Parathyroid adenoma (tissue), 2 donors: ENCODE data around the gene LGALS7B.
A peak's percentile ranks its signal among the peaks of the same experiment; 100 is the strongest.
"Not testable (repeated sequence)": the region's sequence is repeated elsewhere in the genome, so short reads cannot be mapped to it uniquely, and the experiment has no call there.

Source experiments
- H2AFZ ChIP-seq: fragments of 300-600 bp; sonication (generic); one replicate; pipeline ENCODE4 v1.7.0; 2017; ENCODE audit warnings: antibody characterized with exemption, mild to moderate bottlenecking
- H3K27ac ChIP-seq: fragments of 300-600 bp; sonication (generic); one replicate; pipeline ENCODE4 v1.7.0; 2017
- H3K27me3 ChIP-seq: fragments of 300-600 bp; sonication (generic); one replicate; pipeline ENCODE4 v1.7.0; 2017; ENCODE audit warnings: low read length; ENCODE audit not compliant: control insufficient read depth, insufficient read depth
- H3K36me3 ChIP-seq: fragments of 300-600 bp; sonication (generic); one replicate; pipeline ENCODE4 v1.7.0; 2017; ENCODE audit warnings: low read length; ENCODE audit not compliant: control insufficient read depth, insufficient read depth
- H3K4me1 ChIP-seq: fragments of 300-600 bp; sonication (generic); one replicate; pipeline ENCODE4 v1.7.0; 2017; ENCODE audit warnings: control low read depth
- H3K4me2 ChIP-seq: fragments of 300-600 bp; sonication (generic); one replicate; pipeline ENCODE4 v1.7.0; 2017; ENCODE audit warnings: low read length
- H3K4me3 ChIP-seq: fragments of 300-600 bp; sonication (generic); one replicate; pipeline ENCODE4 v1.7.0; 2017; ENCODE audit warnings: low read depth, low read length
- H3K79me2 ChIP-seq: fragments of 300-600 bp; sonication (generic); one replicate; pipeline ENCODE4 v1.7.0; 2017; ENCODE audit warnings: control low read depth
- H3K9ac ChIP-seq: fragments of 300-600 bp; sonication (generic); one replicate; pipeline ENCODE4 v1.7.0; 2017; ENCODE audit warnings: mild to moderate bottlenecking
- H3K9me3 ChIP-seq: fragments of 300-600 bp; sonication (generic); one replicate; pipeline ENCODE4 v1.7.0; 2017; ENCODE audit warnings: low read length; ENCODE audit not compliant: control insufficient read depth
- CTCF ChIP-seq: fragments of 300-600 bp; sonication (generic); IDR thresholded peaks from one replicate; pipeline ENCODE4 v1.7.0; 2017; ENCODE audit warnings: antibody characterized with exemption, mild to moderate bottlenecking
- donor health status: primary hyperparathyroidism.

LGALS7B gene

GRCh38 chr19:38763795-38764220 lies 25.2 kb upstream of the LGALS7B start:
- Histone ChIP-seq H3K79me2 (no peaks in the 10 kb centered on the region), H3K27me3 (no peaks in the 10 kb centered on the region), H3K4me1 (no peaks in the 10 kb centered on the region), H3K4me3 (no peak overlapping the region), H3K36me3 (no peaks in the 10 kb centered on the region), H3K4me2 (no peak overlapping the region), H3K9me3 (no peaks in the 10 kb centered on the region), H3K9ac (no peak overlapping the region), H2AFZ (no peak overlapping the region), H3K27ac (no peak overlapping the region)
- no peak for TF ChIP-seq CTCF

- Histone ChIP-seq H3K36me3 (no peaks in the 10 kb centered on the region), H3K79me2 (no peaks in the 10 kb centered on the region), H3K9me3 (no peaks in the 10 kb centered on the region), H3K4me3 (no peak overlapping the region), H3K4me2 (no peak overlapping the region), H3K27ac (no peak overlapping the region), H3K9ac (no peak overlapping the region), H3K27me3 (no peaks in the 10 kb centered on the region), H3K4me1 (no peaks in the 10 kb centered on the region), H2AFZ (no peak overlapping the region)
- no peak for TF ChIP-seq CTCF
These were observed 23.8 kb upstream of the LGALS7B start for GRCh38 chr19:38765214-38765613.

- Histone ChIP-seq H3K9me3 (no peaks in the 10 kb centered on the region), H3K4me3 (no peak overlapping the region), H3K27me3 (no peaks in the 10 kb centered on the region), H3K9ac (no peak overlapping the region), H3K27ac (no peak overlapping the region), H3K4me1 (no peaks in the 10 kb centered on the region), H2AFZ (no peak overlapping the region), H3K4me2 (no peak overlapping the region), H3K36me3 (no peaks in the 10 kb centered on the region), H3K79me2 (no peaks in the 10 kb centered on the region)
- TF ChIP-seq CTCF, result no peak
These were observed 22.5 kb upstream of the LGALS7B start for GRCh38 chr19:38766276-38767047.

- no peak overlapping the region for H3K4me3 ChIP-seq
These were observed 19.3 kb upstream of the LGALS7B start for GRCh38 chr19:38769635-38770211.

GRCh38 chr19:38770228-38770948 lies 18.6 kb upstream of the LGALS7B start:
- not testable (repeated sequence) for H3K4me3 ChIP-seq, H2AFZ ChIP-seq, H3K9ac ChIP-seq, H3K79me2 ChIP-seq, H3K4me1 ChIP-seq, H3K9me3 ChIP-seq, H3K27ac ChIP-seq, H3K36me3 ChIP-seq, H3K27me3 ChIP-seq
- H3K4me2 ChIP-seq, result peak overlapping the region; percentile 30

More at GRCh38 chr19:38769635-38770211, 19.3 kb upstream of the LGALS7B start:
- Histone ChIP-seq H3K27me3 (no peaks in the 10 kb centered on the region), H3K36me3 (no peaks in the 10 kb centered on the region), H2AFZ (peak overlapping the region; percentile 8), H3K27ac (no peak overlapping the region), H3K79me2 (no peaks in the 10 kb centered on the region), H3K4me1 (no peaks in the 10 kb centered on the region), H3K9me3 (no peaks in the 10 kb centered on the region), H3K4me2 (peak overlapping the region; percentile 30), H3K9ac (no peak overlapping the region)
- peak; percentile 22 for TF ChIP-seq CTCF

GRCh38 chr19:38770949-38771275 lies 18.1 kb upstream of the LGALS7B start:
- H3K4me3 ChIP-seq, H2AFZ ChIP-seq, H3K79me2 ChIP-seq, H3K36me3 ChIP-seq, H3K9ac ChIP-seq, H3K9me3 ChIP-seq, H3K27me3 ChIP-seq, H3K27ac ChIP-seq, H3K4me1 ChIP-seq, H3K4me2 ChIP-seq: not testable (repeated sequence)

- not testable (repeated sequence) for H3K4me1 ChIP-seq, H3K4me2 ChIP-seq, H3K4me3 ChIP-seq, H3K9ac ChIP-seq, H3K36me3 ChIP-seq, H3K79me2 ChIP-seq, H2AFZ ChIP-seq, H3K9me3 ChIP-seq, H3K27me3 ChIP-seq, H3K27ac ChIP-seq
These were observed 17.4 kb upstream of the LGALS7B start for GRCh38 chr19:38771569-38771968.
